ENCODE measurements around the gene ATP9B.
"Not testable (repeated sequence)": the region's sequence is repeated elsewhere in the genome, so short reads cannot be mapped to it uniquely, and the experiment has no call there.

ATP9B gene

GRCh38 chr18:79135924-79136323, 66.7 kb downstream of the ATP9B start:
- H3K9me3 ChIP-seq (ENCODE audit: control insufficient read depth, insufficient read depth, low read depth, low read length): no peaks in the 10 kb centered on the region
- H3K27ac ChIP-seq (ENCODE audit: low read depth, low read length): no peak overlapping the region
- no peaks in the 10 kb centered on the region for H3K27me3 ChIP-seq (ENCODE audit: control insufficient read depth, insufficient read depth, low read length)
- 0 out of 2 replicates have a peak, but pooled peaks cover 5% of the 10 kb centered on the region for H3K36me3 ChIP-seq (ENCODE audit: control insufficient read depth, insufficient read depth, low read length)
- no peak overlapping the region for H3K9ac ChIP-seq (ENCODE audit: low read length)
- H3K4me3 ChIP-seq (ENCODE audit: low read depth, low read length): no peak overlapping the region
- H3K4me1 ChIP-seq (ENCODE audit: control insufficient read depth, insufficient read depth, low read length): no peaks in the 10 kb centered on the region

GRCh38 chr18:79136742-79137141, 67.5 kb downstream of the ATP9B start:
- H3K27me3 ChIP-seq (ENCODE audit: control insufficient read depth, insufficient read depth, low read length): no peaks in the 10 kb centered on the region
- H3K4me1 ChIP-seq (ENCODE audit: control insufficient read depth, insufficient read depth, low read length): no peaks in the 10 kb centered on the region
- no peaks in the 10 kb centered on the region for H3K9me3 ChIP-seq (ENCODE audit: control insufficient read depth, insufficient read depth, low read depth, low read length)
- no peak overlapping the region for H3K4me3 ChIP-seq (ENCODE audit: low read depth, low read length)
- no peak overlapping the region for H3K9ac ChIP-seq (ENCODE audit: low read length)
- H3K27ac ChIP-seq (ENCODE audit: low read depth, low read length): no peak overlapping the region
- 0 out of 2 replicates have a peak, but pooled peaks cover 5% of the 10 kb centered on the region for H3K36me3 ChIP-seq (ENCODE audit: control insufficient read depth, insufficient read depth, low read length)

- H3K4me1 ChIP-seq (ENCODE audit: control insufficient read depth, insufficient read depth, low read length): no peaks in the 10 kb centered on the region
- H3K4me3 ChIP-seq (ENCODE audit: low read depth, low read length): no peak overlapping the region
- H3K9me3 ChIP-seq (ENCODE audit: control insufficient read depth, insufficient read depth, low read depth, low read length): no peaks in the 10 kb centered on the region
- no peak overlapping the region for H3K27ac ChIP-seq (ENCODE audit: low read depth, low read length)
- H3K9ac ChIP-seq (ENCODE audit: low read length): no peak overlapping the region
- no peaks in the 10 kb centered on the region for H3K27me3 ChIP-seq (ENCODE audit: control insufficient read depth, insufficient read depth, low read length)
- H3K36me3 ChIP-seq (ENCODE audit: control insufficient read depth, insufficient read depth, low read length): no peaks in the 10 kb centered on the region
Measured at GRCh38 chr18:79139206-79139605, 70.0 kb downstream of the ATP9B start.

- Histone ChIP-seq H3K4me1 (ENCODE audit: control insufficient read depth, insufficient read depth, low read length) (no peaks in the 10 kb centered on the region), H3K27me3 (ENCODE audit: control insufficient read depth, insufficient read depth, low read length) (no peaks in the 10 kb centered on the region), H3K9me3 (ENCODE audit: control insufficient read depth, insufficient read depth, low read depth, low read length) (no peaks in the 10 kb centered on the region), H3K36me3 (ENCODE audit: control insufficient read depth, insufficient read depth, low read length) (peaks cover 10% of the 10 kb centered on the region), H3K27ac (ENCODE audit: low read depth, low read length) (no peak overlapping the region), H3K9ac (ENCODE audit: low read length) (no peak overlapping the region), H3K4me3 (ENCODE audit: low read depth, low read length) (no peak overlapping the region)
Measured at GRCh38 chr18:79147014-79147413, 77.8 kb downstream of the ATP9B start.

GRCh38 chr18:79151191-79151590, 82.0 kb downstream of the ATP9B start:
- no peak overlapping the region for H3K9ac ChIP-seq (ENCODE audit: low read length)
- no peaks in the 10 kb centered on the region for H3K9me3 ChIP-seq (ENCODE audit: control insufficient read depth, insufficient read depth, low read depth, low read length)
- H3K36me3 ChIP-seq (ENCODE audit: control insufficient read depth, insufficient read depth, low read length): peaks cover 3% of the 10 kb centered on the region; the same call in 1 of the 2 replicates
- no peaks in the 10 kb centered on the region for H3K27me3 ChIP-seq (ENCODE audit: control insufficient read depth, insufficient read depth, low read length)
- no peak overlapping the region for H3K27ac ChIP-seq (ENCODE audit: low read depth, low read length)
- no peaks in the 10 kb centered on the region for H3K4me1 ChIP-seq (ENCODE audit: control insufficient read depth, insufficient read depth, low read length)
- H3K4me3 ChIP-seq (ENCODE audit: low read depth, low read length): no peak overlapping the region

- no peaks in the 10 kb centered on the region for H3K9me3 ChIP-seq (ENCODE audit: control insufficient read depth, insufficient read depth, low read depth, low read length)
- H3K4me3 ChIP-seq (ENCODE audit: low read depth, low read length): no peak overlapping the region
- H3K9ac ChIP-seq (ENCODE audit: low read length): no peak overlapping the region
- no peaks in the 10 kb centered on the region for H3K4me1 ChIP-seq (ENCODE audit: control insufficient read depth, insufficient read depth, low read length)
- no peaks in the 10 kb centered on the region for H3K27me3 ChIP-seq (ENCODE audit: control insufficient read depth, insufficient read depth, low read length)
- H3K36me3 ChIP-seq (ENCODE audit: control insufficient read depth, insufficient read depth, low read length): peaks cover 6% of the 10 kb centered on the region; the same call in 1 of the 2 replicates
- H3K27ac ChIP-seq (ENCODE audit: low read depth, low read length): no peak overlapping the region
Measured at GRCh38 chr18:79156327-79156726, 87.1 kb downstream of the ATP9B start.

GRCh38 chr18:79164706-79165105, 95.5 kb downstream of the ATP9B start:
- no peaks in the 10 kb centered on the region for H3K4me1 ChIP-seq (ENCODE audit: control insufficient read depth, insufficient read depth, low read length)
- H3K4me3 ChIP-seq (ENCODE audit: low read depth, low read length): no peak overlapping the region
- no peak overlapping the region for H3K9ac ChIP-seq (ENCODE audit: low read length)
- peaks cover 19% of the 10 kb centered on the region for H3K36me3 ChIP-seq (ENCODE audit: control insufficient read depth, insufficient read depth, low read length)
- no peaks in the 10 kb centered on the region for H3K27me3 ChIP-seq (ENCODE audit: control insufficient read depth, insufficient read depth, low read length)
- H3K27ac ChIP-seq (ENCODE audit: low read depth, low read length): no peak overlapping the region
- H3K9me3 ChIP-seq (ENCODE audit: control insufficient read depth, insufficient read depth, low read depth, low read length): peaks cover 4% of the 10 kb centered on the region; the same call in 1 of the 2 replicates

GRCh38 chr18:79166702-79167101, 97.5 kb downstream of the ATP9B start:
- Histone ChIP-seq H3K36me3 (ENCODE audit: control insufficient read depth, insufficient read depth, low read length) (peaks cover 19% of the 10 kb centered on the region), H3K4me3 (ENCODE audit: low read depth, low read length) (no peak overlapping the region), H3K9ac (ENCODE audit: low read length) (no peak overlapping the region), H3K9me3 (ENCODE audit: control insufficient read depth, insufficient read depth, low read depth, low read length) (peaks cover 4% of the 10 kb centered on the region; the same call in 1 of the 2 replicates), H3K4me1 (ENCODE audit: control insufficient read depth, insufficient read depth, low read length) (no peaks in the 10 kb centered on the region), H3K27me3 (ENCODE audit: control insufficient read depth, insufficient read depth, low read length) (no peaks in the 10 kb centered on the region), H3K27ac (ENCODE audit: low read depth, low read length) (no peak overlapping the region)

GRCh38 chr18:79167526-79168190, 98.5 kb downstream of the ATP9B start:
- peaks cover 19% of the 10 kb centered on the region for H3K36me3 ChIP-seq (ENCODE audit: control insufficient read depth, insufficient read depth, low read length)
- no peaks in the 10 kb centered on the region for H3K4me1 ChIP-seq (ENCODE audit: control insufficient read depth, insufficient read depth, low read length)

GRCh38 chr18:79169958-79170555, 100.9 kb downstream of the ATP9B start:
- Histone ChIP-seq H3K4me3 (ENCODE audit: low read depth, low read length) (no peak overlapping the region), H3K27me3 (ENCODE audit: control insufficient read depth, insufficient read depth, low read length) (no peaks in the 10 kb centered on the region), H3K9me3 (ENCODE audit: control insufficient read depth, insufficient read depth, low read depth, low read length) (peaks cover 4% of the 10 kb centered on the region; the same call in 1 of the 2 replicates), H3K27ac (ENCODE audit: low read depth, low read length) (no peak overlapping the region), H3K4me1 (ENCODE audit: control insufficient read depth, insufficient read depth, low read length) (no peaks in the 10 kb centered on the region), H3K36me3 (ENCODE audit: control insufficient read depth, insufficient read depth, low read length) (peaks cover 19% of the 10 kb centered on the region), H3K9ac (ENCODE audit: low read length) (no peak overlapping the region)

More at GRCh38 chr18:79167526-79168190, 98.5 kb downstream of the ATP9B start:
- Histone ChIP-seq H3K9me3 (ENCODE audit: control insufficient read depth, insufficient read depth, low read depth, low read length) (peaks cover 4% of the 10 kb centered on the region; the same call in 1 of the 2 replicates), H3K27me3 (ENCODE audit: control insufficient read depth, insufficient read depth, low read length) (no peaks in the 10 kb centered on the region), H3K4me3 (ENCODE audit: low read depth, low read length) (no peak overlapping the region), H3K27ac (ENCODE audit: low read depth, low read length) (no peak overlapping the region), H3K9ac (ENCODE audit: low read length) (no peak overlapping the region)

- not testable (repeated sequence) for H3K9me3 ChIP-seq (ENCODE audit: control insufficient read depth, insufficient read depth, low read depth, low read length); H3K9ac ChIP-seq (ENCODE audit: low read length); H3K4me3 ChIP-seq (ENCODE audit: low read depth, low read length); H3K27ac ChIP-seq (ENCODE audit: low read depth, low read length); H3K36me3 ChIP-seq (ENCODE audit: control insufficient read depth, insufficient read depth, low read length); H3K4me1 ChIP-seq (ENCODE audit: control insufficient read depth, insufficient read depth, low read length); H3K27me3 ChIP-seq (ENCODE audit: control insufficient read depth, insufficient read depth, low read length)
Measured at GRCh38 chr18:79172331-79172730, 103.1 kb downstream of the ATP9B start.

Measured in HUES6 (cell line).